ENCODE results near the gene KCTD16.

The KCTD16 gene

DNA sequence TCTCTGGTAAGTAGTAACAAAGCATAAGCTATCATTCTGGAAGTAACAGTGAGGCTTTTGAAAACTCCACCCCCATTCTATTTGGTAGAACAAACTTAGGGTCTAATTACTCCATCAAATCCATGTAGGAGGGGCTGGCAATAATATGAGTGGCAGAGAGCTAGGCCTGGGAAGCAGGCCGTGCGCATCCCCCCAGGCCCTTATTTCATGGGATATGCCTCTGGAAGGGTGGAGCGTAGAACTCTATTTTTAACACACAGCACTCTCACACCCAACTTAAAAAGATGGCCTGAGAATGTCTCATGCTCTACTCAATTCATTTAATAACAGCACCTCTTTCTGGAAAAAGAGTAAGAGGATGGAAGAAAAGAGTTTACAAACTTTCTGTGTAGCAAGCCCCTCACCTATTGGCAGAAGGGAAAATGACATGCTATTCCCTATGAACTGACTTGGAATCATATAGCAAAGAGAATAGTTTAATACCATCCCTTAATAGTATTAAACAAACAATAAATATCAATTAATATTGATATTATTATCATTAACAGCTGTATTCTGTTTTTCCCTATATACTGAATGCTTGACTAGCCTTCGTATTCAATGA, 233.2 kb downstream of the KCTD16 start:
- no peak for DNase-seq (ENCODE audit: low spot score)

DNA sequence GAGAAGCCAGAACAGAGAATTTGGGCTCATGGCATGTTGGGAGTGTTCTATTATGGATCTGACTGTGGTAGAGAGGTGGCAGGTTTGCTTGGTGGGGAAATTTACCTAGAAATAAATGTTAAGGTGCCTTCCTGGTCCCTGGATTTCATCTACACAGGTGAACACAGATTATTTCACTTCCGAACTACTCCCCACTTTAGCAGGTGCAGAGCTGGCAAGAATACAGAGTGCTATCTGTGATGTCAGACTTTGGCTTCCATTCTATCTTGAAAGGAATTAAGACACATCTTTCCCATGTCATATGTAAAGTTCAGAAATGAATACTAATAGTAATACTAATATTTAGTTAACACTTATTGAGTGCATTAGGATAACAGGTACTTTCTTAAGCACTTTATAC, 234.0 kb downstream of the KCTD16 start:
- no peak for DNase-seq (ENCODE audit: low spot score)

DNA sequence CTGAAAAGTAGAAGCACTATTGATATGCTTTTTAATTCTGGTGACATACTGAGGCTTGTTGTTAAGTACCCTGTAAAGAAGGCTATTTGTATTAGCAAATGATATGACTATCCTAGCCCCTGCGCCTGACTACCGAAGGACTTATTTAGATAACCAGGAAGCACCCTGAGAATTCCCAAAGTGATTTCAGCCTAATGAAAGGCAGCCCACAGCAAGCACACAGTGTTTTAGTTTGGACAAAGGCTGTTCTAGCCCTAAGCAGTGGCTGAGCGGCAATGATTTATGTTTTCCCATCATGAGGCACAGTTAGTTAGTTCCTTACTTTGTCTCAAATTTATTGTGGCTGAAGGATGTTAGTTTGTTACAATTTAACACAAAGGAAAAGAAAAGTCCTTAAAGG, 235.3 kb downstream of the KCTD16 start:
- DNase-seq (ENCODE audit: low spot score): no peak

DNA sequence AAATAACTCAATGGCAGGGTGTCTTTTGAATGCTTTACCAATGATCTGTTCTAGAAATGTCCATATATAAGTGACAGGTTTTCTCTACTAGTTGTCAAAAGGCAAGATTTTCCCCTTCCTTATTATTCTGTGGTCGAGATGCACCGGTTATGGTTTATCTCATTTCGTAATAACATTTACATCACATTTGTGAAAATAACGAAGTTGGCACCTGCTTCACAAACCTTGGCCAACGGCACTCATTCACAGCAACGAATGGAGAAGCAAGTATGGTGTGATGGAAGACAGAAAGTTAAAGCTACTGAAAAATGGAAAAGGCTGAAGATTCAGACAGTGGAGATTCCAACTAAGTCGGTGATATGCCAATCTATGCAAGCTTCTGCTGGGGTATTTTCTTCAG, 235.8 kb downstream of the KCTD16 start:
- DNase-seq (ENCODE audit: low spot score): no peak

DNA sequence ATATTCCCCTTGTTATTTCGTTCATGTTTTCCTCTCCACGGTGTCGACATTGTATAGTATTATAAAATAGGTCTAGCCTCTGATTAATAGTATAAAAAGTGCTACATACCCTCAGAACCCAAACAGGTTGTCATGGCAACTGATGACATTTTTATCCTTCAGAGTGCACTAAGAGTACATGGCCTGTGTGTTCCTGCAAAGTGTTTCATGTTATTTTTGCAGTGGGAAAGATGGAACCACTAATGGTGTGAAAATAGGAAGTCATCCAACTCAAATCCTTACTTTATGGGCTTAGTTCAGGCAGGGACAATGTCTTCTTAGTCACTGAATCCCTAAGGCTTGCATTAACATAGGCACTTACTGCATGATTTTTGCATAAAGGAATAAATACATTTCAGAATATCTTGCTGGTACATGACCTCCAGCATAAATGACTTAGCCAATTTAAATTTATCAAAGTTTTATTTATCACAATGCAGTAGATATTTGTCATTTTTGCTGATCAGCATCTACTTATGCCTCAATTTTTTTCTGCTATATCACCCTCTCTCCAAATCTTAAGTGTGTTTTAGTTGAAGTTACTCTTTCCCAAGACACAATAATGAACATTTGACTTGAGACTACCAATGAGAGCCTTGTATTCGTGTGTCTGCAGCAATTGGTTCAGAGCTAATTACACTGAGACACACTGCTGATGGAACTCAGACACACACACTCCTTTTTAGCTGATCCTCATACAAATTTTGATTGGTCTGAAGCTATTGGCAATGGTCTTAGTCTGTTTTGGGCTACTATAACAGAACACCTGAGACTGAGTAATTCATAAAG, 243.7 kb downstream of the KCTD16 start:
- no peak for DNase-seq (ENCODE audit: low spot score)

DNA sequence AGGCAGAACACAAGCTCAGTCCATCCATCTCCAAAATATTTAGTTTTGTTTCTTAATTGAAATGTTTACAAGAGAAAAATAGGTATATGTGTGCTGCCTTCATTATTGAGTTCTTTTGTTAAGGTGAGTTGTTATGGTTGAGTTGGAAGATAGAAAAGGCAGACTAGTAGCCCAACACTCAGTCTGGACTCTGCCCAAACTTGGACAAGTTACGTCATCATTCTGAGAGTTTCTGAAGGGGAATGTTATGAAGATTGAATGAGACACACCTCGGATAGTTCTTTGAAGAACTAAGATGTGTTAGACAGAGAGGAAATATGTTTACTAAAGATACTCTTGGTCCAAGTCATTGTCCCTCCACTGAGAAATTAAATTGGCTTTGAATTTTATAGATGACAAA, 245.5 kb downstream of the KCTD16 start:
- DNase-seq (ENCODE audit: low spot score): no peak

DNA sequence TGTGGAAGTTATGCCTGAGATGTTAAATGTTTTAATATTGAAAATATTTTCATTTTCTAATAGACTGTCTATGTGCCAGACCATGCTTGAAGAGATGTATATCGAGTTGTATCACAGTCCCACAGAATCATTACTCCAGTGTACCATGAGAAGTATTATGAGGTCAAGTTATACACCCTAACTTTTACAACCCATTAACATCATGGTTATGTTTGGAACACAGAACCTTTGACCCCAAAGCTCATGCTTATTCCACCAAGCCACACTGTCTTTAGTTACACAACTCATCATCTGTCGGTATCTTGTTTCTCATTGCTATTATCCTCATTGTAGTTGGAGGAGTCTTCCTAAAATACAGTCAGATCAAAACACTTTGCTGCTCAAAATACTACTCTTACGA, 248.0 kb downstream of the KCTD16 start:
- no peak for DNase-seq (ENCODE audit: low spot score)

DNA sequence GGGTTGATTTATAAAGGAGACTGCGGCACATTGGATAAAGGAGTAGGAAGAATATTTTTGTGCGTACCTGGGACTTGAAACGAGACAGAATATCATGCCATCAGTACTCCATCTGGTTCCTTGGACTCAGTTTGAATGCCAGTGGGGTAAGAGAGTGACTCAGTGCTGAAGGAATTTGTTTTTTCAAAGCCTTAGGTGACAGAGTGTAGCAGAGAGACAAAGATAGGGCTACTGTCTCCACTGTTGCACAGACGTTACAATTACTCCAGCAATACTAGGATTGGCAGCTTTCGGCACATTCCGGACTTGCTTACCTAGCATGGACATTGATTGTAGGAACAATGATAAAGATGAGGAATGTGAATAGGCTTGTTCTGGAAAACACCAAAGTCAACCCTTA, 250.7 kb downstream of the KCTD16 start:
- no peak for DNase-seq (ENCODE audit: low spot score)

DNA sequence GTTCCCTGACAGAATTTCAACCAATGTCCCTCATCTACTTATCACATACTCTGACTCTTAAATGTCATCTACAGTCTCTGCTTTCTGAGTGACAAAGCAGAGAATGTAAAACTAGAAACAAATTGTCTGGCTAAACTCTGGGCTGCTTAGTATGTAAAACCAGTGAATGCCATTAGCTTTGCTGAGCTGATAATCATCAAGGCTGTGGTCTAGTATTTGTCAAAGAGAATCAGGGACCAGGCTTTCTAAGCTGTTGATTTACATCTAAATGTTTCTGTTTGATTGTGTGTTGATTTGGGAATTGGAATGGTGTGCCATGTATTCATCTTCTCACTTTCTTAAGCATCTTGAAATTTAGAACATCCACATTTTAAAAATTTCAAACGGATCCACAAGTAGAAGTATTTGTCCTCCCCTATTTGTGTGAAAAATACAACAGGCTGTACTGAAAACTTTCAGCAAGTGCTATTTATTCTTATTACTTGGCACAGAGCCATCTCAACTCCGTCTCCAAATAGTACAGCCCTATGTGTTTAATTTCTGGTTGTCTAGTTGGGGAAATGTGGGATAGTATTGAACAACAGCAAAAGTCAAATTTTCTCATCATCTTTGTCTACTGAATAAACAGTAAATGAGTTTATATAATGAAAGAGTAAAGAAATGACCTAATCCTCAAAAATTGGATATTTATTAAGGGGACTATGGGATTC, 251.5 kb downstream of the KCTD16 start:
- no peak for DNase-seq (ENCODE audit: low spot score)

DNA sequence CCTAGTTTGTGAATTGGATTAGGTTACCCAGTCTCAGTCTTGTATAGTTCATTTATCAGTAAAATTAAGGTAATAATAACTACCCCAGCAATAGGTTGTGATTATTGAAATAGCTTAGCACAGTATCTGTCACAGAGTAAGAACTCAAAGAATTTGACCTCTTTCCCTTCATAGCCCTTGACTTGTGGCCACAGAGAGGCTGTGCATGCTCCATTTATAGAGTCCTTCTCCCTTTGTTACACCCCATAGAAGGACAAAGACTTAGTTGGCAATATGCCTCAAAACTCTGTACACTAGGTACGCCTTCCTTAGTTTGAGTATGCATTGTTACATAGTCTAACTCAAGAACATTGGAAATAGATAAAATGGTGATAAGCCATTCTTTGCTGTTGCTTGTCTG, 257.2 kb downstream of the KCTD16 start:
- no peak for DNase-seq (ENCODE audit: low spot score)

DNA sequence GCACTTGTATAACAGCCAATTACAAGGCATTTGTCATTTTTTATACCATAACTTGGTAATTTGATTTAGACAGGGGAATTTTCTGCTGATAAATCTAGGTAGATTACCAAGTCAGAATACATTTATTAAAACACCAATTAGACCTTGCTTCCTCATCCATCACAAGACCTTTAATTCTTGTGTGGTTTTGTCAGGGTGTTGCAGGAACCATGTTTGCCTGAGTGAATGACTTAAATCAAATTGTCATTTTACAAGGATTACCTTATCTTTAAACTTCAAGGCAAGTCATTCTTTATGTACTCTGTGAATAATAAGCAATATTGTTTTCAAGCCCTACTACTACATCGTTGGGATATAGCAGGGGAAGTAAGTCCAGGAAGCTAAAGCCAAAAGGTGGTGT, 257.7 kb downstream of the KCTD16 start:
- DNase-seq (ENCODE audit: low spot score): no peak

DNA sequence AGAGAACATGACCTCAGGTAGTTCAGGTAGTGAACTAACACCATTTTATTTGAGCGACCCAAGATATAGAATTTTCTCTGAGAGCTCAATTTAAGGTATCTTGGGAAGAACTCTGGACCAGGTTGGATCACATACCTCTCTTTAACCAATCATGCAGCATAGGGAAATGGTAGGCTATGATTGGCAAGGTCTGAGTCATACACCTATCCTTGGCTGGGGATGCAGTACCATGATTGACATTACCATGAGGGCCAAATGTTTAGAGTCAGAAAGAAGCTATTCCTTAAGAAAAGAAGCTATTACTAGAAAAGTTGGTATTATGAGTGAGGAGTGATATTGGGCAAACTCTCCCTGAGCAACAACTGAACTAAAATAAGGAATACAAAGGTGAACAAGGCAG, 258.7 kb downstream of the KCTD16 start:
- no peak for DNase-seq (ENCODE audit: low spot score)

DNA sequence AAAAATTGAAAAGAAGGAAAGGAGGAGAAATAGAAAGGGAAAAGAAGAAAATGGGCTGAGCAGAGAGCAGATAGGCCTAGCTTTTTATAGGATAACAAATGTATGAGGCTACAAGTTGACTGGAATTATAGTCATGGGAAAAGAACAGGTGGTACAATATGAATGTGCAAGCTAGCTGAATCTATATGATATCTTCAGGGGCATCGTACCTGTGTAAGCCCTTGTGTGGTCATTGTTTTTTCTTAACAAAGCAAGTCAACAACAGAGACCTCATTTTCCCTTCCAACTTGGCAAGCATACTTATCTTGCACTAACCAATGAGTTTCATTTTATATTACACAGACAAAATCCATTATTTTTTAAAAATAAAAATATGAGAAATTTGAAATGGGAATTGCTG, 259.2 kb downstream of the KCTD16 start:
- no peak for DNase-seq (ENCODE audit: low spot score)

DNA sequence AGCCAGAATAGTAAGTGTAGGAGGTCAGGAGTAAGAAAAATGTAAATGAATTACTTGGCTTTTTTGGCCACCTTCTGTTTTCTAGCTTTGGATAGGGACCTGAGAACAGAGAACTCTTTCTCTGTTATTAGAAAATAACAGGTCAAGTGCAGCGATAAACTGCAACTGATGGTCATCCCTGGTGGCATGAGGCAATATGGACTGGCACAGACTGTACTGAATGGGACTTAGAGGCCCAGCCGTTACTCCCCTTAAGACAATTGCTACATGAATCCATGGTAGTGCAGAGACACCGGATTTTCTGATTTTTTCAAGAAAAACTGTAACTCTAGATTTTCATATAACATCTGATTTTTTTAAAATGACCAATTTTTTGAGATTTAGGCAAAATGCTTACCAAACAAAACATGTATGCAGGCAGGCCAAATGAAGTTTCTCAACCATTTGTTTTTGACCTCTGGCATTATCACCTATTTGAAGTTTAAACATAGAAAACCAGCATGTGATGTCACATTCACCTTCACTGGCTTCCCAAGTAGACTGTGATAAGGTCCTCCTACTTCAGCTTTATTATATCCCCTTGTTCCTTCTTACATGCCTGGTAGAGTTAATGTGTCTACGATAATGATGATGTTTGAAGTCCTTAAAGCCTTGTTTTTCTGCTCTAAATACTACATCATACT, 262.6 kb downstream of the KCTD16 start:
- DNase-seq (ENCODE audit: low spot score): no peak

DNA sequence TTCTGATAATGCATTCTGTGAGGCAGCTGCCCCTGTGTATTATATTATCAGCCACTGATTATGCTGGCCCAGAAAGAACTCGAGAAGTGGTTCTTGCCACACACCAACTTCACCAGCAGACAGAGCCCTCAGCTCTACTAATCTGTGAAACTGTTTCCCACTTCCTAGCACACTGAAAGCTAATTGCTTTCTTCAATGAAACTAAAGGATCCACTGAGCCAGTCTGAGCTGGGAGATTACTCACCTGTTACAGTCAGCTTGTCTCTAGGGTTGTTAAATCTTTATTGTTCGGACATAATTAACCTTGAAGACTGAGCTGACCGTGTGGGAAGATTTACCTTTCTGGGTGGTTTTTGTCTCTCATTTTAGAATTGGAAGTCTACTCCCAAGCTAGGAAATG, 263.2 kb downstream of the KCTD16 start:
- DNase-seq (ENCODE audit: low spot score): no peak

DNA sequence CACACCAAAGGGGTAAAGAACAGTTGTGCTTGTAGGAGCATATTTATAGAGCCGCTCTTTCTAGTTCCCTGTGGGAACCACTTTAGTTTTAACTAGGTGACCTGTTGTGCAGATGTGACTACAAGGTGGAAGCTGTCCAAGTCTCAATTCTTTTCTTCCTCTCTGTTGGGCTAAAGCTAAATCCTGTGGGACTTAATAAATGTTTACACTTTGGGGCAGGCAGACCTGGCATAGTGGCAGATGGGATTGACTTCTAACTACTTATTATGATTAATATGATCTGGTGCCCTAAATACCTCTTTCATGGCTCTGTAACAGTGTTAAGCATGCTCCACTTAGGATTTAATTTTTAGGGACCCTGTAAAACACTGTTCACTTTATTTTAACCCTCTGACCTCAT, 265.3 kb downstream of the KCTD16 start:
- no peak for DNase-seq (ENCODE audit: low spot score)

DNA sequence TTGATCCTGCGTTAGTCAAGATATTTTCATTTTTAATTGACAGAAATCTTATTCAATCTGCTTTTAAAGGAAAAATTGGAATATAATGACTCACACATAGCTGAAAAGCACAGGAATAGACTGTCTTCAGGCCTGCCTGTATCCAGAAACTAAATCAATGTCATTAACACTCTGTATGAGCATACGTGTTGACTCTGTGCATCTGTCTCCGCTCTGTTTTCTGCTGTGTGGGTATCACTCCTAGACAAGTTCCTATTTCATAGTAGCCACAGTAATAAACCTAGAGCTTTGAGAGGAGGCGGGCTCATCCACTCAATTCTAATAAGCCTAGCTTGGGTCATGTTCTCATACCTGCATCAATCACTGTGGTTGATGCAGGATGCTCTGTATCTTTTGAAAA, 267.6 kb downstream of the KCTD16 start:
- DNase-seq (ENCODE audit: low spot score): no peak

DNA sequence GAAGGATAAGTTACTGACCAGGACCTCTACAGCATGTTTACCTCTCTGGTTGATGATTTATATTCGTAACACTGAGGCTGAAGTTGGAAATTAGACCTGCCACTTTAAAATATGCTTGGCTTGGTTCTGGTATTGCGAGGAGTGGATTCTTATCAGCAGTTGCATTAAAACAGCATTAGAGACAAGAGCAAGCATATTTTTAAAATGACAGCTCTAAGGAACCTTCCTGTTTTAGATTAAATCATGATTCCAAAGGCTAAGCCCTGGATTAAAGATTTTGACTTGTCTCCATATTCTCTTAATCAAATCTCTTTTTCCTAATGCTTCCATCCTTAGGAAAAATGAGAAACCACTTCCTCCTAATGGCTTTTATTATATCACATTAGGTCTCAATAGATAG, 277.8 kb downstream of the KCTD16 start:
- no peak for DNase-seq (ENCODE audit: low spot score)

DNA sequence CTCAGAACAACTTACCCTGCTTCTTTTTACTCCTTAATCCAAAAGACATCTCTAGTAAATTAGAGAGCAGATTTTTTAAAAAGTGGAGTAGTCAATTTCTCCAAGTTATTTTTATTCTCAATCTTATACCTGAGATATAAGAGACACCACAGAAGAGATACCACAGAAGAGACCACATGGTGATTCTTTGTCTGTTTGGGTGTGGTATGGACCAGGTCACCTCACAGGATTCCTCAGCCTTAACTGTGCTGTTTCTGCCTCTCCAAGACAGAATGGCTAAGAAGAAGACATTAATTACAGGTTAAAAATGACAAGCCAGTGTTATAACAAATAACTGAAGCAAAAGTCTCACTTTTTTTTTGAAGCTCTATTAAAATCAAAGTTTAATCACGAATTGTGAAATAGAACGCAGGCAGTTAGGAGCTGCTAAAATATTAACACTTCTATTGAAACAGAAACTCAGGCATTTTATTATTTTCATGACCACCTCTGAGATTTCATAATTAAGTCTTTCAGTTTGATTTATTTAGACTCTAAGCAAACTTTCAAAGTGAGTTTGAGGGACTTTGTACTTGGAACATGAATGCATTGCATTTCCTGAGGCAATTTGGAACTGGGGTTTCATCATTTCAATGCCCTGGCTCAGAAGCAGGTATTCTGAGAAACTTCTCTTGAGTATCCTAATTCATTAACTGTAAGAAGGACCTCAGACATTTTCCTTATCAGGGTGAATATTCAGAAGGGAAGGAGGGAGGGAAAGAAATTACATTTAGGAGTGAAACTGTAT, 280.7 kb downstream of the KCTD16 start:
- DNase-seq (ENCODE audit: low spot score): no peak

DNA sequence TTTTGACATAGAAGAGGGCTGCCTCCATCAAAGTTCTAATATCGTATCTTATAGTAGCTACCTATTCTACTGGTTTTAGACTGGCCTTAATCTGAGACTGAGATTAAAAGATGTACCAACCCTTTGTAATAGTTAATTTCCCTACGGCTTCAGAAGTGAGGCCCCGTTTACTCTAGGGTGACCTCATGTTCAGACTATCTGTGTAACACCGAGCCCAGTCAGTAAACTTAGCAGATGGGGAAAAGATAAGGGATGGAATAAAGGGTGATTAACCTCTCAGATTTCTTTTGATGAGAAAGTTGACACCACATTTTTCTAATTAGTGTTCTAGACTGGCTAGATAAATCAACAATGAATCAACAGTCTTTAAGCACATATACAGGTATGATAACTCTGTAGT, 283.1 kb downstream of the KCTD16 start:
- no peak for DNase-seq (ENCODE audit: low spot score)

DNA sequence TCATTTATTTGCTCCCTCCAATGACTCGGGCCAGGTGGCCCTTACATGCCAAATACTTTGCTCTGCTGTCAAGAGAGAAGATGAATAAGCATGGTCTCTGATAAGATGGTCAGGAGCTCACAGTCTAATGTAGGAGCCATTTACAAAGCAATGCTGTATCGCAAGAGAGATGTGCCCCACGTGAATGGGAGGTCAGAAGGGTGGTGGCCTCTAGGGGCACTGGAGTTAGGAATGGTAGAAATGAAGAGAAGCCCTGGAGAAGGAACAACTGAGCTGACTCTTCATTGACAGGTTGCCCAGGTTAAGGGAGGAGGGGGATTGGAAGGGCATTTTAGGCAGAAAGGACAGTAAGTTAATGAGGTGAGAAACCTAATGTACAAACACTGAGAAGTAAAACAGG, 286.5 kb downstream of the KCTD16 start:
- DNase-seq (ENCODE audit: low spot score): no peak

DNA sequence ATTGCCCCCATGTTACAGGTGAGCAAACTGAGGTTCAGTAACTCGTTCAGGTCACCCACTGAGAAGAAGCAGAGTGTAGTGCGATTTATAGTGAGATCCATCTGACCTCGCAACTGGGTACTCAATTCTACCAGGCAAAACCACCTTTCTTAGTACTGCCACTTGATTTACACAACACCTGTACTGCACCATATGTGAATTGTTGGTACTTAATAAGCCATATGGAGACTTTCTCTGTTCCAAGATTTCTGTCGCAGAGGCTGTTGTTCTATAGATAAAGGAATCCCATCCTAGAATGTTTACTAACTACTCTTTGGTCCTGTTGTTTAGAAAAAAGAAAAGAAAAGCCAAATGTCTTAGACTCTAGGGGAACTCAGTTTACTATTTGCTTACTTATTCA, 287.5 kb downstream of the KCTD16 start:
- DNase-seq (ENCODE audit: low spot score): no peak
